Measurements from ENCODE around the gene PAH.

PAH gene

DNA sequence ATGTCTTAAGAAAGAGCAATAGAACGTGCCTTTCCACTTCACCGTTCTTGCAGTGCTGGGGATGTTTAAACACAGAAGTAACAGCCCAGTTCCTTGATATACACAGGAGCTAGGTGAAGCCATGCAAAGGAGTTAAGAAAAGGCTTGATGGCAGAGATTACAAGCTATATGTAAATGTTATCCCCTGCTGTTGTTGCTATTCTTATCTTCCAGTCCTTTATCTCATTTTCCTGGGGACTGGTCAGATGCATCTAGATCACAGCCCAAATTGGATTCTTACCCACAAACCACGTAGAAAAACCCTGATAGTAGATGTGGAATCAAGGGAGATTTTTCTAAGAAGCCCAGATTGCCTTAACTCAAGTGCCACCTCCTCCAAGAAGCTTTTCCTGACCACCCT, 45.9 kb upstream of the PAH start:
- TF ChIP-seq, protein P1, sequence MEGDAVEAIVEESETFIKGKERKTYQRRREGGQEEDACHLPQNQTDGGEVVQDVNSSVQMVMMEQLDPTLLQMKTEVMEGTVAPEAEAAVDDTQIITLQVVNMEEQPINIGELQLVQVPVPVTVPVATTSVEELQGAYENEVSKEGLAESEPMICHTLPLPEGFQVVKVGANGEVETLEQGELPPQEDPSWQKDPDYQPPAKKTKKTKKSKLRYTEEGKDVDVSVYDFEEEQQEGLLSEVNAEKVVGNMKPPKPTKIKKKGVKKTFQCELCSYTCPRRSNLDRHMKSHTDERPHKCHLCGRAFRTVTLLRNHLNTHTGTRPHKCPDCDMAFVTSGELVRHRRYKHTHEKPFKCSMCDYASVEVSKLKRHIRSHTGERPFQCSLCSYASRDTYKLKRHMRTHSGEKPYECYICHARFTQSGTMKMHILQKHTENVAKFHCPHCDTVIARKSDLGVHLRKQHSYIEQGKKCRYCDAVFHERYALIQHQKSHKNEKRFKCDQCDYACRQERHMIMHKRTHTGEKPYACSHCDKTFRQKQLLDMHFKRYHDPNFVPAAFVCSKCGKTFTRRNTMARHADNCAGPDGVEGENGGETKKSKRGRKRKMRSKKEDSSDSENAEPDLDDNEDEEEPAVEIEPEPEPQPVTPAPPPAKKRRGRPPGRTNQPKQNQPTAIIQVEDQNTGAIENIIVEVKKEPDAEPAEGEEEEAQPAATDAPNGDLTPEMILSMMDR (IDR thresholded peaks at IDR 0.05; ENCODE audit: unreplicated experiment in 3 of 3): no peak
- H3K4me1 Mint-ChIP-seq: peaks cover 23% of the 10 kb centered on the region
- H3K36me3 Mint-ChIP-seq (ENCODE audit: low read depth): peaks cover 9% of the 10 kb centered on the region
- H3K27me3 Mint-ChIP-seq (ENCODE audit: low read depth): peaks cover 100% of the 10 kb centered on the region
- H3K4me3 Mint-ChIP-seq: no peak overlapping the region
- H3K27ac Mint-ChIP-seq: no peak overlapping the region
- H3K9me3 Mint-ChIP-seq: peaks cover 21% of the 10 kb centered on the region

DNA sequence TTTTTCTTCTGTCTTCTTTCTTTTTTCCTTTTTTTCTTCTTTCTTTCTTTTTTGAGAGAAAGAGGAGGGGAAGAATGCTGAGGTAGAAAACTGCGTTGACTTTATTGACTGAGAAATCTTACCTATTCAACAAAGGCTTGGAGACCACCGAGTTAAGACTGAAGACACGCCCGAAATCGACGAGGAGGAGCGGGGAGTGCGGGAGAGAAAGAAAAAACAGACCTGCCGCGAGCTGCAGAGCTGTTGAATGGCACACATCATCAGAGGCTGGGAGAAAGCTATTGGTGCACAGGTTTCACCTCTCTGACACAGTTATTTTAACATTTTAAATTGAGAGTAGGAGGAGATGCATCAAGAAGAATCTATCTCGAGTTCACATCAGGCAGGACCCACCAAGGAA, 45.5 kb upstream of the PAH start:
- H3K27me3 Mint-ChIP-seq (ENCODE audit: low read depth): peaks cover 100% of the 10 kb centered on the region
- no peak overlapping the region for H3K27ac Mint-ChIP-seq
- TF ChIP-seq, protein P1 (IDR thresholded peaks at IDR 0.05; ENCODE audit: unreplicated experiment in 3 of 3): no peak
- H3K36me3 Mint-ChIP-seq (ENCODE audit: low read depth): peaks cover 9% of the 10 kb centered on the region
- H3K4me3 Mint-ChIP-seq: no peak overlapping the region
- H3K9me3 Mint-ChIP-seq: peaks cover 21% of the 10 kb centered on the region
- H3K4me1 Mint-ChIP-seq: peaks cover 28% of the 10 kb centered on the region

DNA sequence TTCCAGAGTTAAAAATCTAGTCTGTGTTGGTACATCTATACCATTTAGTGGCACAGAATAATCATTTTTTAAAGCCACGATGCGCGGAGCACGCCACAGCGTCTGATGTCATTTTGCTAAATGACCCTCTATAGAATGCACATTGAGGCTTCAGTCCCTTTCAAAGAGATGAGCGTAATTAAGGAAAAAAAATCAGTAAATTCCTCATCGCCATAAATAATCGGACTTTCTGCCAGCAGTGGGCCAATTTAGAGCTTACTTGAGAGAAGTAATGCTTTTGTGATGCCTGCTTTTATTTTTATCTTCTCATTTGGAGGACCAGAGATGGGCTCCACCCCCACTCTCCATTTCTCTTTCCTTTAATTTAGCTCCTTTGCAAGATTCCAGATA, 44.4 kb upstream of the PAH start:
- Mint-ChIP-seq H3K36me3 (ENCODE audit: low read depth) (peaks cover 9% of the 10 kb centered on the region), H3K27me3 (ENCODE audit: low read depth) (peaks cover 100% of the 10 kb centered on the region), H3K4me3 (peak overlapping the region in 1 of 3 experiments; percentile 44), H3K27ac (no peak overlapping the region), H3K9me3 (peaks cover 21% of the 10 kb centered on the region), H3K4me1 (peaks cover 30% of the 10 kb centered on the region)
- TF ChIP-seq, protein P1 (IDR thresholded peaks at IDR 0.05; ENCODE audit: unreplicated experiment in 3 of 3): no peak

DNA sequence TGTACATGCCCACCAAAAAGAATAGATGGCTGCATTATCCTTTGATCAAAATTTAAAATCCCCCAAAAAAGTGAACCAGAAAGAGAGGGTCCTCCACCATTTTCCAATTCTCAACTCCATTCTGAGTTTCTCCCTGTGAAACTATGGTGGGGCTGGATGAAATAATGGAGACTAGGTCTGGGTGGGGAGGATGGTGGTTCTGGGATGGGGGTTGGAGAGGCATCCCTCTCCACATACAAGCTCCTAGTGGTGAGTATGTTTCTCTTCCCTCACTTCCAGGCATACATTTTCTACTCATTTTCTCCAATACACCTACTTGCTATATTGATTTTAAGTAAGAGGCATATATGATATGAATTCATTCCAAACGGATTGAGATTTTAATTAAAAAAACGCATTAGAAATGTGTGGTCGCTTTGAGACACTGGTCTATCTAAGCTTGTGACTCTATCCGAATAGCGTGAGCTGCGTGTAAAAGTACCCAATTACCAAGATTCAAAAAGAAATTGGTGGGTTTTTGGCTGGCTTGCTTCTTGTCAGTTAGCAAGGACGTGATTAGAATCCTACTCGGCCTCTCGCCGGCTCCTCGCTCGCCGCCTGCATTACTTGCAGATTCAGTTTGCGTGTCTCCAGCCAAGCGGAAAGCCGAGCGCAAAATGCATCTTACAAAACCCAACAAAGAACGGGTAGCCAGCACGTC, 43.9 kb upstream of the PAH start:
- peaks cover 21% of the 10 kb centered on the region for H3K9me3 Mint-ChIP-seq
- H3K4me1 Mint-ChIP-seq: peaks cover 30% of the 10 kb centered on the region
- peaks cover 100% of the 10 kb centered on the region for H3K27me3 Mint-ChIP-seq (ENCODE audit: low read depth)
- peaks cover 9% of the 10 kb centered on the region for H3K36me3 Mint-ChIP-seq (ENCODE audit: low read depth)
- TF ChIP-seq, protein P1 (IDR thresholded peaks at IDR 0.05; ENCODE audit: unreplicated experiment in 3 of 3): no peak
- H3K4me3 Mint-ChIP-seq: peak overlapping the region in 1 of 3 experiments; percentile 38
- no peak overlapping the region for H3K27ac Mint-ChIP-seq

DNA sequence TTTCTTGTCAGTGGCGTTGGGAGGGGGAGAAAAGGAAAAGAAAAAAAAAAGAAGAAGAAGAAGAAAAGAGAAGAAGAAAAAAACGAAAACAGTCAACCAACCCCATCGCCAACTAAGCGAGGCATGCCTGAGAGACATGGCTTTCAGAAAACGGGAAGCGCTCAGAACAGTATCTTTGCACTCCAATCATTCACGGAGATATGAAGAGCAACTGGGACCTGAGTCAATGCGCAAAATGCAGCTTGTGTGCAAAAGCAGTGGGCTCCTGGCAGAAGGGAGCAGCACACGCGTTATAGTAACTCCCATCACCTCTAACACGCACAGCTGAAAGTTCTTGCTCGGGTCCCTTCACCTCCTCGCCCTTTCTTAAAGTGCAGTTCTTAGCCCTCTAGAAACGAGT, 42.3 kb upstream of the PAH start:
- peaks cover 9% of the 10 kb centered on the region for H3K36me3 Mint-ChIP-seq (ENCODE audit: low read depth)
- TF ChIP-seq, protein P1 (IDR thresholded peaks at IDR 0.05; ENCODE audit: unreplicated experiment in 3 of 3): no peak
- H3K4me3 Mint-ChIP-seq: peak overlapping the region; percentile 20 to 68 (median 39)
- H3K27ac Mint-ChIP-seq: no peak overlapping the region
- H3K9me3 Mint-ChIP-seq: peaks cover 15% of the 10 kb centered on the region
- H3K27me3 Mint-ChIP-seq (ENCODE audit: low read depth): peaks cover 100% of the 10 kb centered on the region
- H3K4me1 Mint-ChIP-seq: peaks cover 20% of the 10 kb centered on the region

DNA sequence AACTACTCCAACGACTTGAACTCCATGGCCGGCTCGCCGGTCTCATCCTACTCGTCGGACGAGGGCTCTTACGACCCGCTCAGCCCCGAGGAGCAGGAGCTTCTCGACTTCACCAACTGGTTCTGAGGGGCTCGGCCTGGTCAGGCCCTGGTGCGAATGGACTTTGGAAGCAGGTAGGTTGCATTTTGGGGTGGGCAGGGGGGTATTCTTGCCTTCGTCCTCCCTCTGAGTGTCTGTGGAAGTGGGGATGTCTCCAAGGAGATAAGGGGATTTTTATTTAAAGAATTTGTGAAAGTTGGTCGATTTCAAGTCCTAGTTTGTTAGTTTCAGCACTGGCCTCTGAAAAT, 41.8 kb upstream of the PAH start:
- H3K27me3 Mint-ChIP-seq (ENCODE audit: low read depth): peaks cover 100% of the 10 kb centered on the region
- peaks cover 6% of the 10 kb centered on the region for H3K36me3 Mint-ChIP-seq (ENCODE audit: low read depth)
- H3K4me1 Mint-ChIP-seq: peaks cover 20% of the 10 kb centered on the region
- peaks cover 12% of the 10 kb centered on the region for H3K9me3 Mint-ChIP-seq
- H3K27ac Mint-ChIP-seq: no peak overlapping the region
- TF ChIP-seq, protein P1 (IDR thresholded peaks at IDR 0.05; ENCODE audit: unreplicated experiment in 3 of 3): no peak
- peak overlapping the region; percentile 16 to 68 (median 20) for H3K4me3 Mint-ChIP-seq
